Measurements from ENCODE around the gene DNAJA3. TPM values are rescaled to one million over a fixed set of nuclear protein-coding genes. Genes with fewer than 3 reads are reported as not detected.

The DNAJA3 gene
- 10 to 100 TPM; 26.7 to 71.4 (median 38.1) TPM for polyA plus RNA-seq
- long read RNA-seq, donor 1: 0 reads
- long read RNA-seq, donor 2, partial matches to known transcripts: 0 of 3 reads
- long read RNA-seq, donor 2, other reads (novel, unspliced or antisense): 0 of 3 reads
- long read RNA-seq, donor 3, transcript DNAJA3-202 (11 exons, 2,591 nt): major isoform, 5 of 26 reads
- long read RNA-seq, donor 3, partial matches to known transcripts: 19 of 26 reads
- long read RNA-seq, donor 3, other reads (novel, unspliced or antisense): 0 of 26 reads
- long read RNA-seq, donor 4: 0 reads
- long read RNA-seq, donor 5: 0 reads
- long read RNA-seq, donor 6, transcript DNAJA3-202 (11 exons, 2,591 nt): major isoform, 5 of 8 reads
- long read RNA-seq, donor 6, partial matches to known transcripts: 0 of 8 reads
- long read RNA-seq, donor 6, other reads (novel, unspliced or antisense): 0 of 8 reads
- long read RNA-seq, donor 7, transcript DNAJA3-202 (11 exons, 2,591 nt): major isoform, 10 of 30 reads
- long read RNA-seq, donor 7, partial matches to known transcripts: 17 of 30 reads
- long read RNA-seq, donor 7, other reads (novel, unspliced or antisense): 0 of 30 reads
- long read RNA-seq, donor 8, partial matches to known transcripts: 0 of 1 reads
- long read RNA-seq, donor 8, other reads (novel, unspliced or antisense): 0 of 1 reads
- long read RNA-seq, donor 9, partial matches to known transcripts: 0 of 1 reads
- long read RNA-seq, donor 9, other reads (novel, unspliced or antisense): 0 of 1 reads
- long read RNA-seq, donor 10, transcript DNAJA3-208 (3 exons, 403 nt): major isoform, 5 of 17 reads
- long read RNA-seq, donor 10, partial matches to known transcripts: 6 of 17 reads
- long read RNA-seq, donor 10, other reads (novel, unspliced or antisense): 0 of 17 reads

DNA sequence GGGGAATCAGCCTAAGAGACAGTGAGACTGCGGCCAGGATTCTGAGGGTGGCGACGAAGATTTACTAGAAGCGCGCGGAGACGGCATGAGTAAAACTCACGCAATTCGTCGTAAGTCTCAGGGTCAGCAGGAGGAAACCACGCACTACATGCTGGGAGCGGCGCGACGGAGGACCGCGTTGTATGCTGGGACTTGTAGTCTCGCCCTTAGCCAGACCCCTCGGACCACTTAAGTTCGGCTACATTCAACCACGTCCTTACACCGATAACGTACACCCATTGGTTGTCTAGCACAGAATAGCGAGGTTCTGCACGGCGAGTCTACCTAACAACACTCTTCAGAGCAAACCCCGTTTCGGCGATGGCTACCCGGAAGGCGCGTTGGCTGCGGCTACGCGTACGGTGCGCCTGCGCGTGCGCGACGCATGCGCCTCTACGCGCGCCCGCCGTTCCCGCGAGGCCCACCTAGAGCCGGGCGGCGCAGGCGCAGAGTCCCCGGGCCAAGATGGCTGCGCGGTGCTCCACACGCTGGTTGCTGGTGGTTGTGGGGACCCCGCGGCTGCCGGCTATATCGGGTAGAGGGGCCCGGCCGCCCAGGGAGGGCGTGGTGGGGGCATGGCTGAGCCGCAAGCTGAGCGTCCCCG lies at the start of gene DNAJA3:
DNAJA3 (plus strand) TSS at position 491 of the 643 bp plus-strand sequence; CDS start at position 505, 14 bp downstream.
- H3K4me3 ChIP-seq (ENCODE audit: low read depth in 1 of 3, low read length in 3 of 3): peak within 1 kb of the TSS; percentile 76 to 99 (median 96)
- FAIRE-seq: no peak
- H3K36me3 ChIP-seq (ENCODE audit: control insufficient read depth in 3 of 3, insufficient read depth in 2 of 3, low read depth in 1 of 3, low read length in 3 of 3): peaks cover 0 to 20% (median 2%) of the 10 kb centered on the region in 3 donors
- H3K27me3 ChIP-seq (ENCODE audit: control insufficient read depth in 3 of 3, insufficient read depth in 3 of 3, low read length in 3 of 3): no peaks in the 10 kb centered on the region
- 0% methylated on average over 65 to 68 of the region's 68 CpGs for WGBS, 3 donors
- peak within 1 kb of the TSS; percentile 89 to 100 (median 96) for H3K27ac ChIP-seq (ENCODE audit: low read depth in 1 of 3, low read length in 2 of 3)
- no peaks in the 10 kb centered on the region for H3K9me3 ChIP-seq (ENCODE audit: control insufficient read depth in 2 of 2, insufficient read depth in 1 of 2, low read depth in 1 of 2, low read length in 1 of 2)
- H3K4me1 ChIP-seq (ENCODE audit: control insufficient read depth in 3 of 3, insufficient read depth in 2 of 3, low read depth in 1 of 3, low read length in 2 of 3): peaks cover 0 to 17% (median 0%) of the 10 kb centered on the region in 3 donors
- peak; percentile 94 to 98 for DNase-seq

DNA sequence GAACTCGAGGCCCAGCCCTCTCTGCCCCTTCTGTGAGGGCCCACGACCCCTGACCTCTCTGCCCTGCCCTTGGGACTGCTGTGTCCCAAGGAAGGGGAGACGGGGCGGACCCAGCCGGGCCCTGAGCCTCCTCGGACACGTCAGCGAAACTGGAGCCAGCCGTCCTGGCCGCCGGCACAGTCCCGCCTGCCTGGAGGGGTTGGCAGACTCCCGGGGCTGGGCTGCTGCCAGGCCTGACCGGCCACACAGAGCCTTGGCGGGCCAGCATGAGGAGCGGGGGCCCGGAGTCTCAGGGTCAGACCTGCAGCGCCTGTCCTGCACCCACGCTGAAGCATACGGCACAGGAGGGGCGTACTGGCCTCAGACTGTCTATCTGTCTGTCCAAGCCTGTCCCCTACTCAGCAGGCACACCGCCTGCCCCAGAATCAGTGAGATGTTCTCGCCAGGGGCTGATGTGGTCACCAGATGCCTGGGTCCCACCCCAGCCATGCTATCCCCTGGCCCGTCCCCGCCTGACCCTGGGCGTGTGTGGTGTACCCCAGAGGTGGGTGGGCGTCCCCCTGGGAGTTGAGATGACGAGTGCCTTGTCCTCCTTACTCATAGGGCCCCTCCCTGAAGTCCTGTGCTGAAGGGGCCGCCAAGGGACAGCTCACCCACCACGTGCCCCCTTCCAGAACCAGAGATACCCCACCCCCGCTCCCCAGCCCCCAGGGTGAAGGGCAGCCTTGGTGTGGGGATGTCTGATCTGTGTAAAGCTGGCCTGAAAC lies 49.4 kb upstream of the DNAJA3 start:
- Histone ChIP-seq H3K27ac (ENCODE audit: low read depth in 1 of 3, low read length in 2 of 3) (peak overlapping the region in 1 of 3 donors; percentile 69), H3K4me1 (ENCODE audit: control insufficient read depth in 3 of 3, insufficient read depth in 2 of 3, low read depth in 1 of 3, low read length in 2 of 3) (peaks cover 2 to 36% (median 4%) of the 10 kb centered on the region in 3 donors), H3K27me3 (ENCODE audit: control insufficient read depth in 3 of 3, insufficient read depth in 3 of 3, low read length in 3 of 3) (no peaks in the 10 kb centered on the region), H3K4me3 (ENCODE audit: low read depth in 1 of 3, low read length in 3 of 3) (no peak overlapping the region), H3K36me3 (ENCODE audit: control insufficient read depth in 3 of 3, insufficient read depth in 2 of 3, low read depth in 1 of 3, low read length in 3 of 3) (peaks cover 0 to 58% (median 8%) of the 10 kb centered on the region in 3 donors), H3K9me3 (ENCODE audit: control insufficient read depth in 2 of 2, insufficient read depth in 1 of 2, low read depth in 1 of 2, low read length in 1 of 2) (no peaks in the 10 kb centered on the region)
- FAIRE-seq (no peak), DNase-seq (no peak)
- 66 to 90% (median 87%) methylated on average over 27 to 31 of the region's 31 CpGs for WGBS, 3 donors

DNA sequence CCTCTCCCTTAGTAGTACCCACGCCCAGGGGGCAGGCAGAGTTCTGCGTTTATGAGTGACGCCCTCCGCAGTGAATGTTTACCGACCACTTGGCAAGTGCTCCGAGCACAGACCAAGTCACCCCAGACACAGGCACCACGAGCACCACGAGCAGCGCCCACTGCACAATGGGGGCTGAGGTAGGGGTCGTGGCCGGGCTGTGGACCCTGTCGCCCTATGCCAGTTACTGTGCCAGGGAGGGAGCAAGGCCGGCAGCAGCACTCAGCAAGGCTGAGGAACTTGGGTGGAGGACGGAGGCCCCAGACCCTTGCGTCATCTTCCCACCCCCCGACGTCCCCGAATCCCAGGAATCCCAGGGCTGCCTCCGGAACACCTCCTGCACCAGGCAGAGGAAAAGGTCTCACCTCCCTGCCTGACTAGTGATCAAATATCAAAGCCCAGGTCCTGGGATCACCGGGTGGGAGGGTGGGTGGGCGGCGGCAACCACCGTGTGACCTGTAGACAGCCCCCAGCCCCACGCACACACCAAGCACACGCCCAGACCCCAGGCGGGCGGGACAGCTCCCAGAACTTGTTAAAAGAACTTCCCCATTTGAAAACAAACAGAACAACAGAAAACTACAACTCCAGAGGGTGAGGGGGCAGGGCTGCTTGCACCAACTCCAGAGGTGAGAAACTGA lies 48.6 kb upstream of the DNAJA3 start:
- DNase-seq: no peak
- H3K36me3 ChIP-seq (ENCODE audit: control insufficient read depth in 3 of 3, insufficient read depth in 2 of 3, low read depth in 1 of 3, low read length in 3 of 3): peaks cover 0 to 65% (median 8%) of the 10 kb centered on the region in 3 donors
- peaks cover 0 to 34% (median 4%) of the 10 kb centered on the region in 3 donors for H3K4me1 ChIP-seq (ENCODE audit: control insufficient read depth in 3 of 3, insufficient read depth in 2 of 3, low read depth in 1 of 3, low read length in 2 of 3)
- WGBS, 3 donors: 78 to 87% (median 82%) methylated on average over 26 to 27 of the region's 27 CpGs
- H3K4me3 ChIP-seq (ENCODE audit: low read depth in 1 of 3, low read length in 3 of 3): no peak overlapping the region
- H3K9me3 ChIP-seq (ENCODE audit: control insufficient read depth in 2 of 2, insufficient read depth in 1 of 2, low read depth in 1 of 2, low read length in 1 of 2): no peaks in the 10 kb centered on the region
- H3K27ac ChIP-seq (ENCODE audit: low read depth in 1 of 3, low read length in 2 of 3): peak overlapping the region in 1 of 3 donors; percentile 19
- no peaks in the 10 kb centered on the region for H3K27me3 ChIP-seq (ENCODE audit: control insufficient read depth in 3 of 3, insufficient read depth in 3 of 3, low read length in 3 of 3)
- no peak for FAIRE-seq

DNA sequence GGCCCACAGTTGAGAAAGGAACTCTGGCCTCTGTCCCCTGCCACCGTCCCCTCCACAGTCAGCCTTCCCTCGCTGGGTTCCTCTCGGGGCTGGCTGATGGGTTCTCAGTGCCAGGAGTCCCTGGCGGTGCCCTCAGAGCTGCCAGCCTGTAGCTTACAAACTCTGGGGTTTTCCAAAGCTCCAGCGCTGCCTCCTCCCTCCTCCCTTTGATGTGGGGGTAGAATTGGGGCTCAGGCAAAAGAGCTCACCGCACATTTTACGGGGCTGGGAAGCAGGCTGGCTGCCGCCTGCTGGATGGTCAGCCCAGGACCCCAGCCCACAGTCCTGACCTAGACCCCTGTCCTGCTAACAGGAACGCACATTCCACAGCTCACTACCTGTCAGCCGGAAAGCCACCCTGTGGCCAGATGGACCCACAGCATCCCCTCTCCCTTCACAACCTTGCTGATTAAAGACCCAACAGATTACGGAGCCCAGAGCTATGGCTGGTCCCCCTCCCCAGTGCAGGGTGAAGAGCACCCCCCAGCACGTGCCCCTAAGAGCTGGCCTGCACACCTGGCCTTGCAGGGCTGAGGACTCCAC lies 48.0 kb upstream of the DNAJA3 start:
- Histone ChIP-seq H3K27me3 (ENCODE audit: control insufficient read depth in 3 of 3, insufficient read depth in 3 of 3, low read length in 3 of 3) (no peaks in the 10 kb centered on the region), H3K9me3 (ENCODE audit: control insufficient read depth in 2 of 2, insufficient read depth in 1 of 2, low read depth in 1 of 2, low read length in 1 of 2) (no peaks in the 10 kb centered on the region), H3K36me3 (ENCODE audit: control insufficient read depth in 3 of 3, insufficient read depth in 2 of 3, low read depth in 1 of 3, low read length in 3 of 3) (peaks cover 0 to 71% (median 11%) of the 10 kb centered on the region in 3 donors), H3K4me3 (ENCODE audit: low read depth in 1 of 3, low read length in 3 of 3) (no peak overlapping the region), H3K4me1 (ENCODE audit: control insufficient read depth in 3 of 3, insufficient read depth in 2 of 3, low read depth in 1 of 3, low read length in 2 of 3) (peaks cover 0 to 27% (median 0%) of the 10 kb centered on the region in 3 donors), H3K27ac (ENCODE audit: low read depth in 1 of 3, low read length in 2 of 3) (peak overlapping the region in 1 of 3 donors; percentile 17)
- 82 to 85% (median 83%) methylated on average over 12 of the region's 12 CpGs for whole genome bisulfite sequencing, 3 donors
- no peak for FAIRE-seq
- no peak for DNase-seq

DNA sequence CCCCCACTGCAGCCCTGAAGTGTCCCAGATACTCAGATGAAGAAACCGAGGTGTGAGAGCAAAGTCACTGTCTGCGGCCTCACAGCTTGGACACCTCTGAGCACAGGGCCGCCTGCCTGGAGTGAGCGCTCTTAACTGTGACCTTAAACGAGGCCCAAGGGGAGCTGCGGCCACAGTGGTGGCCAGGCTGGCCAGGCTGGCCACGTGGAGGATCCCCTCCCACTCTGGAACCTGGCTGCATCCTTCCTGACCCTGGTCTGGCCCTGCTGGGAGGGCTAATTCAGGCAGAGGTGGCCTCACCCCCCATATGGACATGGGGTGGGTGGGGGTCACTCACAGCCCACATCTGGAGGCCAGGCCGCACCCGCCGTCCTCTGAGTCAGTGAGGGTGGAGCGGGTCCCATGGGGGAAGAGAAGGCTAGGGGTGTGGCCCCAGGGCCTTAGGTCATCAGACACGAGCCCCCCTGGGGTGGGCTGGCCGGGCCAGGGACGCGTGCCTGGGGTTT lies 47.5 kb upstream of the DNAJA3 start:
- Histone ChIP-seq H3K36me3 (ENCODE audit: control insufficient read depth in 3 of 3, insufficient read depth in 2 of 3, low read depth in 1 of 3, low read length in 3 of 3) (peaks cover 0 to 74% (median 15%) of the 10 kb centered on the region in 3 donors), H3K9me3 (ENCODE audit: control insufficient read depth in 2 of 2, insufficient read depth in 1 of 2, low read depth in 1 of 2, low read length in 1 of 2) (no peaks in the 10 kb centered on the region), H3K27ac (ENCODE audit: low read depth in 1 of 3, low read length in 2 of 3) (peak overlapping the region in 1 of 3 donors; percentile 17), H3K27me3 (ENCODE audit: control insufficient read depth in 3 of 3, insufficient read depth in 3 of 3, low read length in 3 of 3) (no peaks in the 10 kb centered on the region), H3K4me3 (ENCODE audit: low read depth in 1 of 3, low read length in 3 of 3) (no peak overlapping the region), H3K4me1 (ENCODE audit: control insufficient read depth in 3 of 3, insufficient read depth in 2 of 3, low read depth in 1 of 3, low read length in 2 of 3) (peaks cover 0 to 22% (median 0%) of the 10 kb centered on the region in 3 donors)
- DNase-seq (no peak), FAIRE-seq (no peak)
- 77 to 85% (median 84%) methylated on average over 12 to 15 of the region's 15 CpGs for WGBS, 3 donors

DNA sequence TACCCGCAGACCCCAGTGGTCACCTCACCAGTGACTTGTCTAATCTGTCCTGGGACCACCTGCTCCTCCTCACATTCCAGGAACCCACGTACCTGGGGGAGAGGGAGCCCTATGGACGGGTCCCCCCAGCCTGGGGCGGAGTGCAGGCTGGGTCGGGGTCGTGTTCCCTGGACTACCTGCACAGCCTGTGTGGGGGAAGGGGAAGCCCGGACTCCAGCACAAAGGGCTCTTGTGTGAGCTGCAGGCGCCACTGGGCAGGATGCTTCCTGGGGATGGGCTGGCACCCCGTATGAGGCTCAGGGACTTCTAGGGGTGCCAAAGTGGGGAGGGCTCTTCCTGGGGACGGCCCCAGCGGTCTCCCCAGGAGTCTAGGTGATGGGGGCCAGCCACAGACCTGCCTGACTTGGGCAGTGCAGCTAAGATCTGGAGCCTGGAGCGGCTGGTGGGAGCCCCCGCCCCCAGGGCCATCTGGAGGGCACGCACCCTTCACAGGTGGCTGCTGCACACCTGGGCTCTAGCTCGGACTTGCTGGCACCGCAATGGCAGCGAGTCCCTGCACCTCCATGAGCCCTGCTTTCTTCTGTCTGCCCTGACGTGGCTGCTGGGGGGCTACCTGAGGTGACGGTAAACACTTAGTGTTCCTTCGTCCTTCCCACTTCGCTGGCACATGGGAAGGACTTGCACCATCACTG lies 46.5 kb upstream of the DNAJA3 start:
- DNase-seq (no peak), FAIRE-seq (no peak)
- Histone ChIP-seq H3K27ac (ENCODE audit: low read depth in 1 of 3, low read length in 2 of 3) (no peak overlapping the region), H3K27me3 (ENCODE audit: control insufficient read depth in 3 of 3, insufficient read depth in 3 of 3, low read length in 3 of 3) (no peaks in the 10 kb centered on the region), H3K4me3 (ENCODE audit: low read depth in 1 of 3, low read length in 3 of 3) (no peak overlapping the region), H3K36me3 (ENCODE audit: control insufficient read depth in 3 of 3, insufficient read depth in 2 of 3, low read depth in 1 of 3, low read length in 3 of 3) (peaks cover 0 to 79% (median 15%) of the 10 kb centered on the region in 3 donors), H3K4me1 (ENCODE audit: control insufficient read depth in 3 of 3, insufficient read depth in 2 of 3, low read depth in 1 of 3, low read length in 2 of 3) (peaks cover 0 to 14% (median 0%) of the 10 kb centered on the region in 3 donors), H3K9me3 (ENCODE audit: control insufficient read depth in 2 of 2, insufficient read depth in 1 of 2, low read depth in 1 of 2, low read length in 1 of 2) (no peaks in the 10 kb centered on the region)
- WGBS, 3 donors: 85 to 87% (median 85%) methylated on average over 19 to 21 of the region's 21 CpGs
